Esophagus (tissue), 2 donors: ENCODE results near the gene COTL1. TPM values are rescaled to one million over a fixed set of nuclear protein-coding genes. Genes with fewer than 3 reads are reported as not detected.

Experiments
- H3K27ac ChIP-seq, 2 donors: one replicate each; pipeline ENCODE4 v1.5.1; 2013; ENCODE audit warnings: low read depth in 2 of 2, mild to moderate bottlenecking in 2 of 2, inconsistent platforms in 1 of 2, low read length in 1 of 2, moderate library complexity in 1 of 2
- H3K27me3 ChIP-seq, 2 donors: one replicate each; pipeline ENCODE4 v1.6.1; 2013; ENCODE audit warnings: low read length in 2 of 2, control low read depth in 1 of 2, mild to moderate bottlenecking in 1 of 2; ENCODE audit not compliant: insufficient read depth in 2 of 2, control insufficient read depth in 1 of 2
- H3K36me3 ChIP-seq, 2 donors: one replicate each; pipeline ENCODE4 v1.6.1; 2013; ENCODE audit warnings: low read length in 1 of 2; ENCODE audit not compliant: control insufficient read depth in 2 of 2, insufficient read depth in 2 of 2
- H3K4me1 ChIP-seq, 2 donors: one replicate each; pipeline ENCODE4 v1.6.1; 2013; ENCODE audit warnings: low read length in 1 of 2; ENCODE audit not compliant: control insufficient read depth in 2 of 2, insufficient read depth in 2 of 2
- H3K4me3 ChIP-seq, 2 donors: one replicate each; pipeline ENCODE4 v1.5.1; 2013; ENCODE audit warnings: low read length in 2 of 2, mild to moderate bottlenecking in 2 of 2, low read depth in 1 of 2, moderate library complexity in 1 of 2
- H3K9me3 ChIP-seq, 2 donors: one replicate each; pipeline ENCODE4 v1.6.1; 2013; ENCODE audit warnings: mild to moderate bottlenecking in 2 of 2, low read depth in 1 of 2, low read length in 1 of 2, moderate library complexity in 1 of 2; ENCODE audit not compliant: control insufficient read depth in 2 of 2, insufficient read depth in 1 of 2
- WGBS, 2 donors: extraction: QIAGEN DNeasy Blood & Tissue Kit; methylation state at CpG; one replicate each; pipeline ENCODE4 v1.1.7; 2013; 5-methylcytosine and 5-hydroxymethylcytosine counted together
- polyA plus RNA-seq, 2 donors: library from polyadenylated mRNA; stranded (reverse); fragments of 200-250 nt; gene quantifications; one replicate each; pipeline ENCODE4 v1.2.3, GENCODE V29; 2013
- donor health status: healthy with polysubstance abuse.
- donor health status: Bipolar disorder and iron deficiency.

COTL1 gene
- polyA plus RNA-seq, 2 donors: 7.2 to 16.6 TPM

- Histone ChIP-seq H3K27me3 (no peaks in the 10 kb centered on the region), H3K4me1 (peaks cover 4 to 6% of the 10 kb centered on the region in 2 donors), H3K9me3 (no peaks in the 10 kb centered on the region), H3K36me3 (no peaks in the 10 kb centered on the region), H3K4me3 (no peak overlapping the region), H3K27ac (no peak overlapping the region)
- 83 to 92% methylated on average over 1 of the region's 1 CpG for WGBS, 2 donors
Measured at GRCh38 chr16:84610376-84610775, 7.5 kb downstream of the COTL1 start.

DNA sequence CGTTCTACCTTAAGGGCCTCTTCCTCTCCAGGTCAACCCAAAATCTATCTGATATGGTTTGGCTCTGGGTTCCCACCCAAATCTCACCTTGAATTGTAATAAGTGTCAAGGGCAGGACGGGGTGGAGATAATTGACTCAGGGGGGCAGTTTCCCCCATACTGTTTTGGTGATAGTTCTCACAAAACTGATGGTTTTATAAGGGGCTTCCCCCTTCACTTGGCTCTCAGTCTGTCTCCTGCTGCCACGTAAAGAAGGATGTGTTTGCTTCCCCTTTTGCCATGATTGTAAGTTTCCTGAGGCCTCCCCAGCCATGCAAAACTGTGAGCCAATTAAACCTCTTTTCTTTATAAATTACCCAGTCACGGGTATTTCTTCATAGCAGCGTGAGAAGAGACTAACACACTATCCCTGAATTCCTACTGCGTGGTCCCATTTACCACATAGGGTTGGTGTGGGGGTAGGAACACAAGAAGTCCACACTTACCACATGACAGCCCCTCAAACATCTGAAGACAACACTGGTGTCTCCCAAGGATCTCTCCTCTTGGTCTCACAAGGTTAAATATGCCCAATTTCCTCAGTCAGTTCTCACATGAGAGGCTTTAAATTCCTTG, 8.2 kb downstream of the COTL1 start:
- 74 to 81% methylated on average over 6 of the region's 6 CpGs for WGBS, 2 donors
- H3K27ac ChIP-seq: no peak overlapping the region
- no peak overlapping the region for H3K4me3 ChIP-seq
- no peaks in the 10 kb centered on the region for H3K9me3 ChIP-seq
- H3K36me3 ChIP-seq: no peaks in the 10 kb centered on the region
- H3K27me3 ChIP-seq: no peaks in the 10 kb centered on the region
- H3K4me1 ChIP-seq: peaks cover 4 to 6% of the 10 kb centered on the region in 2 donors

DNA sequence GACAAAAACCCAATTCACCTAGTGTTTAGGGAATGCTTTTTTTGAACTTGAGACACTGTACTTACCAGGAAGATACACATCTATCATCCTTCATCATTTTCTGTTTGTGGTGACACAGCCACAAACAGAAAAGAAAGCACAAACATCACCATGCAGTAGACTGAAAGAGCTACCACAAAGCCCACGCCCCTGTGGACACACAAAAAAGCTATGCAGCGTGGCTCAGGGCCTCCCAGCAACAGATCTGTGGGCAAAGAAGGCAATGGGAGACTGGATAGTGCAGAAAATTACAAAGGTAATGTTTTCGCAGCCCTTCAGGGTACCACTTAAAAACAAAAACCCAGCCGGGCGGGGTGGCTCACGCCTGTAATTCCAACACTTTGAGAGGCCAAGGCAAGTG, 9.6 kb downstream of the COTL1 start:
- peak overlapping the region in 1 of 2 donors; percentile 19 for H3K27ac ChIP-seq
- no peaks in the 10 kb centered on the region for H3K9me3 ChIP-seq
- H3K4me3 ChIP-seq: no peak overlapping the region
- H3K4me1 ChIP-seq: peaks cover 4 to 9% of the 10 kb centered on the region in 2 donors
- H3K27me3 ChIP-seq: no peaks in the 10 kb centered on the region
- no peaks in the 10 kb centered on the region for H3K36me3 ChIP-seq
- WGBS, 2 donors: 74 to 77% methylated on average over 6 of the region's 6 CpGs

DNA sequence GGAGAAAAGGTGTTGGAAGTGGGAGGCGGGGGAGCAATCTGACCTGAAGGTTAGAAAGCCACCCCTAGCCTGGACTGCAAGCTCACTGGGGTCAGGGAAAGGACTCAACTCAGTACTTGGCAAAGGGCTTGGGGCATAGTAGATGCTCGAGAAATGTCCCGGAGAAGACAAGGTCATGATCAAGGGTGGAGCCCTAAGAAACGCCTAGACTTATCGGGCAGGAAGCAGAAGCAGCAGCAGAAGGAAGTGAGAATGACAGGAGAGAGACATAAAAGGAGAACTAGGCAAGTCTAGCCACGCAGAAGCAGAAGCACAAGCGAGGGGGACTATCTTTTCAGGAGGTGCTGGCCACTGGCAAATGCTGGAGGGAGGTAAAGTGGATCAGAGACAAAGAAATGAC, 10.2 kb downstream of the COTL1 start:
- Histone ChIP-seq H3K4me3 (no peak overlapping the region), H3K27me3 (no peaks in the 10 kb centered on the region), H3K36me3 (no peaks in the 10 kb centered on the region), H3K27ac (peak overlapping the region; percentile 12 to 23), H3K4me1 (peaks cover 4 to 13% of the 10 kb centered on the region in 2 donors), H3K9me3 (no peaks in the 10 kb centered on the region)
- 54 to 57% methylated on average over 7 of the region's 7 CpGs for WGBS, 2 donors

DNA sequence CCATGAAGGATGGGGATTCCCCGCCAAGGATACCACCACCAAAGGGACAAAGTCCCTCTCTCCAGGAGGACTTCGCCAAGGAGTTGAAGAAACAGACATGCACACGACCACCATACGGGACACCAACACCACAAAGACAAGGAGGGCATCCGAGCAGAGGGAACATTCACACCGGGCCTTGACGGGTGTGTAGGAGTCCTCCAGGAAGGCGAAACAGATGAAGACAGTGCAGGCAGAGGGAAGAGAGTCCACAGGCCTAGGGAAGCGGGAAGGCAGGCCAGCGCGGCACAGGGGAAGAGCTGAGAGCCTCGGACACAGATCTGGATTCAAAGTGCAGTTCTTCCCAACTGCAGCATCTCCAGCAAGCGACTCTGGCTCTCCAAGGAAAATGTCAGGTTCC, 10.8 kb downstream of the COTL1 start:
- Histone ChIP-seq H3K36me3 (no peaks in the 10 kb centered on the region), H3K27ac (peak overlapping the region in 1 of 2 donors; percentile 23), H3K4me1 (peaks cover 4 to 13% of the 10 kb centered on the region in 2 donors), H3K4me3 (no peak overlapping the region), H3K27me3 (no peaks in the 10 kb centered on the region), H3K9me3 (no peaks in the 10 kb centered on the region)
- 94 to 95% methylated on average over 13 of the region's 13 CpGs for WGBS, 2 donors

- no peaks in the 10 kb centered on the region for H3K9me3 ChIP-seq
- 82 to 83% methylated on average over 14 of the region's 14 CpGs for WGBS, 2 donors
Measured at GRCh38 chr16:84606081-84606875, 11.6 kb downstream of the COTL1 start.

GRCh38 chr16:84605339-84605848, 12.5 kb downstream of the COTL1 start:
- H3K27ac ChIP-seq: no peak overlapping the region
- H3K4me3 ChIP-seq: no peak overlapping the region
- H3K9me3 ChIP-seq: no peaks in the 10 kb centered on the region
- 80 to 81% methylated on average over 6 of the region's 6 CpGs for WGBS, 2 donors
- peaks cover 4 to 13% of the 10 kb centered on the region in 2 donors for H3K4me1 ChIP-seq
- no peaks in the 10 kb centered on the region for H3K36me3 ChIP-seq
- H3K27me3 ChIP-seq: no peaks in the 10 kb centered on the region

More at GRCh38 chr16:84606081-84606875, 11.6 kb downstream of the COTL1 start:
- Histone ChIP-seq H3K27me3 (no peaks in the 10 kb centered on the region), H3K4me3 (no peak overlapping the region), H3K27ac (no peak overlapping the region), H3K4me1 (peaks cover 4 to 13% of the 10 kb centered on the region in 2 donors), H3K36me3 (no peaks in the 10 kb centered on the region)

- Histone ChIP-seq H3K27ac (no peak overlapping the region), H3K9me3 (no peaks in the 10 kb centered on the region), H3K4me3 (no peak overlapping the region), H3K4me1 (peaks cover 6 to 13% of the 10 kb centered on the region in 2 donors), H3K27me3 (no peaks in the 10 kb centered on the region), H3K36me3 (no peaks in the 10 kb centered on the region)
- 81 to 84% methylated on average over 9 of the region's 9 CpGs for WGBS, 2 donors
Measured at GRCh38 chr16:84604477-84605013, 13.3 kb downstream of the COTL1 start.

DNA sequence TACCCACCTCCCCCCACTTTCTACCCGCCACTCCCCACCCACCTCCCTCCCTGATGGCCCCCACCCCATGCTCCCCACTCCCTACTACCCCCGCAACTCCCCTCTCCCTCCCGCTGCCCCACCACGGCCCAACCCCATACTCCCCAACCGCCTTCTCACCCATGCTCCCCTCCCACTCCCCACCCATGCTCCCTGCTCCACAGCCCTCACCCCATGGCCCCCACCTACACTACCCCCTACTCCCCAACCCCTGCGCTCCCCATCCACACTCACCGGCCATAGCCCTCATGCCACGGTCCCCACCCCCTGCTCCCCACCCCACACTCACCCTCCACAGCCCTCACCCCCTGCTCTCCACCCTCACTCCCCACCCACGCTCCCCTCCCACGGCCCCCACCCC, 13.9 kb downstream of the COTL1 start:
- Histone ChIP-seq H3K4me3 (no peak overlapping the region), H3K4me1 (peaks cover 6 to 13% of the 10 kb centered on the region in 2 donors), H3K27me3 (no peaks in the 10 kb centered on the region), H3K36me3 (no peaks in the 10 kb centered on the region), H3K9me3 (no peaks in the 10 kb centered on the region), H3K27ac (peak overlapping the region in 1 of 2 donors; percentile 36)
- WGBS, 2 donors: 72 to 78% methylated on average over 9 to 10 of the region's 10 CpGs
